CD4-positive, alpha-beta T cell (primary cell): ENCODE data around the gene TRAPPC2B. TPM values are rescaled to one million over a fixed set of nuclear protein-coding genes. Genes with fewer than 3 reads are reported as not detected.

Source experiments
- ATAC-seq: fragments of 200-7000 bp; cut with Tn5 transposase; one replicate; pipeline ENCODE4 v1.10.0; 2022; ENCODE audit warnings: mild to moderate bottlenecking; ENCODE audit not compliant: poor library complexity
- CTCF ChIA-PET: fragments of 350-600 bp; sonication (Branson Sonifier 250); formaldehyde crosslinking; loops from one replicate; lab custom pipeline; 2021; ENCODE audit warnings: antibody characterized with exemption, inconsistent platforms; lab: Charles Lee
- POLR2A ChIA-PET: fragments of 350-600 bp; sonication (Branson Sonifier 250); formaldehyde crosslinking; loops from one replicate; lab custom pipeline; 2021; ENCODE audit warnings: antibody characterized with exemption, inconsistent platforms; lab: Charles Lee
- DNase-seq, 14 experiments: peaks; one replicate each; pipeline ENCODE4 v3.0.0-alpha.2; 2013 to 2020; ENCODE audit warnings: mixed read lengths in 2 of 14
- H3K27ac ChIP-seq, 2 donors: one replicate each; pipeline versions ENCODE4 v1.5.1 to v1.7.0; 2013; ENCODE audit warnings: low read length in 2 of 2, low read depth in 1 of 2, mild to moderate bottlenecking in 1 of 2
- H3K27me3 ChIP-seq, 2 experiments: 1 replicate in 1 of 2; 2 replicates in 1 of 2; pipeline versions ENCODE4 v1.6.1 to v1.7.0; 2013; ENCODE audit warnings: low read length in 2 of 2, control low read depth in 1 of 2, mild to moderate bottlenecking in 1 of 2, moderate library complexity in 1 of 2; ENCODE audit not compliant: insufficient read depth in 2 of 2, control insufficient read depth in 1 of 2
- H3K36me3 ChIP-seq: one replicate; pipeline ENCODE4 v1.6.1; 2013; ENCODE audit warnings: low read length, control low read depth; ENCODE audit not compliant: insufficient read depth
- H3K4me1 ChIP-seq: one replicate; pipeline ENCODE4 v1.6.1; 2013; ENCODE audit warnings: low read length, control low read depth; ENCODE audit not compliant: insufficient read depth
- H3K4me3 ChIP-seq: one replicate; pipeline ENCODE4 v1.5.1; 2013; ENCODE audit warnings: mild to moderate bottlenecking, low read length, moderate library complexity
- H3K9me3 ChIP-seq, 2 experiments: 1 replicate in 1 of 2; 2 replicates in 1 of 2; pipeline versions ENCODE4 v1.6.1 to v1.7.0; 2013; ENCODE audit warnings: low read length in 2 of 2, mild to moderate bottlenecking in 2 of 2, control low read depth in 1 of 2, moderate library complexity in 1 of 2; ENCODE audit not compliant: control insufficient read depth in 1 of 2, insufficient read depth in 1 of 2
- H3K27ac Mint-ChIP-seq: one replicate; pipeline ENCODE4 v1.8.0; 2020; ENCODE audit warnings: mixed read lengths
- H3K27me3 Mint-ChIP-seq: one replicate; pipeline ENCODE4 v1.8.0; 2021; ENCODE audit warnings: mixed read lengths
- H3K36me3 Mint-ChIP-seq: one replicate; pipeline ENCODE4 v1.8.0; 2021; ENCODE audit warnings: low read depth, mixed read lengths
- H3K4me1 Mint-ChIP-seq: one replicate; pipeline ENCODE4 v1.8.0; 2021; ENCODE audit warnings: low read depth, mixed read lengths
- H3K4me3 Mint-ChIP-seq: one replicate; pipeline ENCODE4 v1.8.0; 2020; ENCODE audit warnings: mild to moderate bottlenecking, mixed read lengths
- H3K9me3 Mint-ChIP-seq: one replicate; pipeline ENCODE4 v1.8.0; 2020; ENCODE audit warnings: mixed read lengths
- intact Hi-C, 2 experiments: fragments of 100-400 bp; cut with DNase I in 1 of 2; cut with micrococcal nuclease in 1 of 2; formaldehyde crosslinking; loops; one replicate each; pipeline versions ENCODE4 v1.15.1 to v1.9.0; 2023 to 2025; cut with DNase I, micrococcal nuclease
- total RNA-seq, 174 experiments: library from RNA in 2 of 174; stranded (reverse) in 2 of 174; gene quantifications; one replicate each; pipeline ENCODE4 v1.2.3 and lab custom pipeline; 2021 to 2026
- TF ChIP-seq, protein P1 (sequence below): fragments of 200-600 bp; IDR thresholded peaks from one replicate; pipeline ENCODE4 v1.8.0; 2022; ENCODE audit warnings: antibody characterized with exemption, mild to moderate bottlenecking

TRAPPC2B gene
- total RNA-seq, 2 experiments from 2014 or later, result 11.5 to 12.7 TPM

DNA sequence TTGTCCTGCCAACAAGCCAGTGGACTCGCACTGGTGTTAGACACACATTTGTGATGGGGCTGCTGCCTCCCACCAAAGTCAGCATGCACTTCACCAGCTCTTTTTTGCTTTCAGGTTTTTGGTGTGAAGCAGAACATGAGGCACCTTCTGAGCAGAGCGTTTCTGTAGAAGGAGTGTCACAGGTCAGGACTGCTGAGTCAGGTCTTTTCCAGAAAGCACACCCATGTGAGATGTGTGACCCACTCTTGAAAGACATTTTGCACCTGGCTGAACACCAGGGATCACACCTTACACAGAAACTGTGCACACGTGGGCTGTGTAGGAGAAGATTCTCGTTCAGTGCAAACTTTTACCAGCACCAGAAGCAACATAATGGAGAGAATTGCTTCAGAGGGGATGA, 7.4 kb upstream of the TRAPPC2B start:
- H3K9me3 Mint-ChIP-seq, result peaks cover 17% of the 10 kb centered on the region
- peaks cover 28% of the 10 kb centered on the region for H3K4me1 Mint-ChIP-seq
- ChIA-PET CTCF (no interaction called here), POLR2A (no interaction called here)
- Histone ChIP-seq H3K27me3 (no peaks in the 10 kb centered on the region), H3K4me1 (peaks cover 14% of the 10 kb centered on the region), H3K36me3 (peaks cover 54% of the 10 kb centered on the region), H3K27ac (no peak overlapping the region), H3K4me3 (no peak overlapping the region), H3K9me3 (peaks cover 42 to 62% of the 10 kb centered on the region in 2 experiments)
- no peak overlapping the region for H3K27ac Mint-ChIP-seq
- H3K27me3 Mint-ChIP-seq, result peaks cover 3% of the 10 kb centered on the region
- TF ChIP-seq, protein P1, sequence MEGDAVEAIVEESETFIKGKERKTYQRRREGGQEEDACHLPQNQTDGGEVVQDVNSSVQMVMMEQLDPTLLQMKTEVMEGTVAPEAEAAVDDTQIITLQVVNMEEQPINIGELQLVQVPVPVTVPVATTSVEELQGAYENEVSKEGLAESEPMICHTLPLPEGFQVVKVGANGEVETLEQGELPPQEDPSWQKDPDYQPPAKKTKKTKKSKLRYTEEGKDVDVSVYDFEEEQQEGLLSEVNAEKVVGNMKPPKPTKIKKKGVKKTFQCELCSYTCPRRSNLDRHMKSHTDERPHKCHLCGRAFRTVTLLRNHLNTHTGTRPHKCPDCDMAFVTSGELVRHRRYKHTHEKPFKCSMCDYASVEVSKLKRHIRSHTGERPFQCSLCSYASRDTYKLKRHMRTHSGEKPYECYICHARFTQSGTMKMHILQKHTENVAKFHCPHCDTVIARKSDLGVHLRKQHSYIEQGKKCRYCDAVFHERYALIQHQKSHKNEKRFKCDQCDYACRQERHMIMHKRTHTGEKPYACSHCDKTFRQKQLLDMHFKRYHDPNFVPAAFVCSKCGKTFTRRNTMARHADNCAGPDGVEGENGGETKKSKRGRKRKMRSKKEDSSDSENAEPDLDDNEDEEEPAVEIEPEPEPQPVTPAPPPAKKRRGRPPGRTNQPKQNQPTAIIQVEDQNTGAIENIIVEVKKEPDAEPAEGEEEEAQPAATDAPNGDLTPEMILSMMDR, result no peak
- ATAC-seq (no peak), DNase-seq (no peak)
- intact Hi-C loops, result loop anchor here in 1 of 2 experiments (10.0 kb wide), 1 partner anchor 761 kb away; the partner anchor contains the start of gene ZNF71
- H3K36me3 Mint-ChIP-seq, result peaks cover 89% of the 10 kb centered on the region
- peak overlapping the region; percentile 51 for H3K4me3 Mint-ChIP-seq

DNA sequence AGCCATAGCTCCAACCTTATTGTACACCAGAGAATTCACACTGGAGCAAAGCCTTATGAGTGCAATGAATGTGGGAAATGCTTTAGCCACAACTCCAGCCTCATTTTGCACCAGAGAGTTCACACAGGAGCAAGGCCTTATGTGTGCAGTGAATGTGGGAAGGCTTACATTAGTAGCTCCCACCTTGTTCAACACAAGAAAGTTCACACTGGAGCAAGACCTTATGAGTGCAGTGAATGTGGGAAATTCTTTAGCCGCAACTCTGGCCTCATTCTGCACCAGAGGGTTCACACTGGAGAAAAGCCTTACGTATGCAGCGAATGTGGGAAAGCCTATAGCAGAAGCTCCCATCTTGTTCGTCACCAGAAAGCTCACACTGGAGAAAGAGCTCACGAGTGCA, 5.9 kb upstream of the TRAPPC2B start:
- peaks cover 47 to 62% of the 10 kb centered on the region in 2 experiments for H3K9me3 ChIP-seq
- no peak overlapping the region for H3K4me3 ChIP-seq
- no peak overlapping the region for H3K27ac Mint-ChIP-seq
- H3K4me3 Mint-ChIP-seq, result no peak overlapping the region
- H3K36me3 ChIP-seq, result peaks cover 54% of the 10 kb centered on the region
- H3K27ac ChIP-seq, result no peak overlapping the region
- peaks cover 16% of the 10 kb centered on the region for H3K9me3 Mint-ChIP-seq
- ATAC-seq, result no peak
- no peak for DNase-seq
- peaks cover 76% of the 10 kb centered on the region for H3K36me3 Mint-ChIP-seq
- H3K4me1 Mint-ChIP-seq, result peaks cover 13% of the 10 kb centered on the region
- ChIA-PET POLR2A (no interaction called here), CTCF (no interaction called here)
- no peaks in the 10 kb centered on the region for H3K27me3 Mint-ChIP-seq
- TF ChIP-seq, protein P1, result no peak
- H3K4me1 ChIP-seq, result peaks cover 2% of the 10 kb centered on the region
- intact Hi-C loops, result loop anchor here in 1 of 2 experiments (10.0 kb wide), 1 partner anchor 763 kb away; the partner anchor contains the start of gene ZNF71
- no peaks in the 10 kb centered on the region for H3K27me3 ChIP-seq

DNA sequence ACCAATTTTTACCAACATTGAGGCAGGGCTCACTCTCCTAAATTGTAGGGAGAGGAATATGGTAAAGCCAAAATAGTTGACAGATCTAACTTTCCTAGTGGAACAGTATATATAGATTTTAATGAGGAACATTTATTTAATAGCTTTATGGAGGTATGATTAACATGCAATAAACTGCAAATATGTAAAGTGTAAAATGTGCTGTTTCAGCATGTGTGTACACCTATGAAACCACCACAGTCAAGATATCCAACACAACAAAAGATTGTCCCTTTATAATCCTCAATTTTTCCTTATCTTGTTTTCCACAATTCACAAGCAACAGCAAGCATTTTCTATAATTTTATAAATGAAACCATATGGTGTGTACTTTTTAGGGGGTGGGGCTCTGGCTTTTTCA, 4.1 kb upstream of the TRAPPC2B start:
- POLR2A ChIA-PET, result no interaction called here
- no peak overlapping the region for H3K27ac Mint-ChIP-seq
- H3K9me3 ChIP-seq, result peaks cover 42 to 50% of the 10 kb centered on the region in 2 experiments

More for the DNA sequence above, 4.1 kb upstream of the TRAPPC2B start:
- Histone ChIP-seq H3K4me3 (no peak overlapping the region), H3K27ac (no peak overlapping the region), H3K27me3 (no peaks in the 10 kb centered on the region), H3K36me3 (peaks cover 35% of the 10 kb centered on the region), H3K4me1 (peaks cover 13% of the 10 kb centered on the region)
- peaks cover 76% of the 10 kb centered on the region for H3K36me3 Mint-ChIP-seq
- H3K27me3 Mint-ChIP-seq, result peaks cover 3% of the 10 kb centered on the region
- DNase-seq (no peak), ATAC-seq (no peak)
- CTCF ChIA-PET, result no interaction called here
- H3K9me3 Mint-ChIP-seq, result peaks cover 15% of the 10 kb centered on the region
- intact Hi-C loops, result loop anchor here in 1 of 2 experiments (10.0 kb wide), 1 partner anchor 764 kb away; the partner anchor contains the start of gene ZNF71
- H3K4me3 Mint-ChIP-seq, result no peak overlapping the region
- TF ChIP-seq, protein P1, result no peak
- peaks cover 19% of the 10 kb centered on the region for H3K4me1 Mint-ChIP-seq
